ENCODE data around the gene WRAP53. TPM values are rescaled to one million over a fixed set of nuclear protein-coding genes. Genes with fewer than 3 reads are reported as not detected.

Gene WRAP53
- total RNA-seq, 2 donors from 2014 or later, result 19.4 to 48.2 TPM

GRCh38 chr17:7656958-7657609 is 31.2 kb upstream of the WRAP53 start:
- Mint-ChIP-seq H3K9me3 (no peaks in the 10 kb centered on the region), H3K36me3 (no peaks in the 10 kb centered on the region), H3K27ac (no peak overlapping the region), H3K4me1 (ENCODE audit: low read depth in 2 of 2) (no peaks in the 10 kb centered on the region), H3K27me3 (peaks cover 0 to 14% of the 10 kb centered on the region in 2 donors), H3K4me3 (no peak overlapping the region)
- DNase-seq (ENCODE audit: low spot score) (no peak), ATAC-seq (no peak)

GRCh38 chr17:7667656-7668406 is 20.4 kb upstream of the WRAP53 start:
- Mint-ChIP-seq H3K4me1 (ENCODE audit: low read depth in 2 of 2) (no peaks in the 10 kb centered on the region), H3K9me3 (no peaks in the 10 kb centered on the region), H3K27ac (no peak overlapping the region), H3K36me3 (no peaks in the 10 kb centered on the region), H3K4me3 (no peak overlapping the region), H3K27me3 (no peaks in the 10 kb centered on the region)
- no peak for ATAC-seq
- no peak for DNase-seq (ENCODE audit: low spot score)

DNA sequence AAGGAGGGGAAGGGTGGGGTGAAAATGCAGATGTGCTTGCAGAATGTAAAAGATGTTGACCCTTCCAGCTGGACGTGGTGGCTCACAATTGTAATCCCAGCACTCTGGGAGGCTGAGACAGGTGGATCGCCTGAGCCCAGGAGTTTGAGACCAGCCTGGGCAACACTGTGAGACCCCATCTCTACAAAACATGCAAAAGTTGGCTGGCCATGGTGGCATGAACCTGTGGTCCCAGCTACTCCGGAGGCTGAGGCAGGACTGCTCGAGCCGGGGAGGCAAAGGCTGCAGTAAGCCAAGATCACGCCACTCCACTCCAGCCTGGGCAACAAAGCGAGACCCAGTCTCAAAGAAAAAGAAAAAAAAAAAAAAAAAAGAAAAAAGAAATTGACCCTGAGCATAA is 19.8 kb upstream of the WRAP53 start:
- peaks cover 3% of the 10 kb centered on the region for H3K9me3 Mint-ChIP-seq
- H3K27me3 Mint-ChIP-seq, result no peaks in the 10 kb centered on the region
- ATAC-seq, result no peak
- peaks cover 4% of the 10 kb centered on the region for H3K36me3 Mint-ChIP-seq
- no peaks in the 10 kb centered on the region for H3K4me1 Mint-ChIP-seq (ENCODE audit: low read depth in 2 of 2)
- H3K4me3 Mint-ChIP-seq, result no peak overlapping the region
- DNase-seq (ENCODE audit: low spot score), result no peak
- H3K27ac Mint-ChIP-seq, result no peak overlapping the region

DNA sequence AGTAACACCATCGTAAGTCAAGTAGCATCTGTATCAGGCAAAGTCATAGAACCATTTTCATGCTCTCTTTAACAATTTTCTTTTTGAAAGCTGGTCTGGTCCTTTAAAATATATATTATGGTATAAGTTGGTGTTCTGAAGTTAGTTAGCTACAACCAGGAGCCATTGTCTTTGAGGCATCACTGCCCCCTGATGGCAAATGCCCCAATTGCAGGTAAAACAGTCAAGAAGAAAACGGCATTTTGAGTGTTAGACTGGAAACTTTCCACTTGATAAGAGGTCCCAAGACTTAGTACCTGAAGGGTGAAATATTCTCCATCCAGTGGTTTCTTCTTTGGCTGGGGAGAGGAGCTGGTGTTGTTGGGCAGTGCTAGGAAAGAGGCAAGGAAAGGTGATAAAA is 15.0 kb upstream of the WRAP53 start:
- H3K4me1 Mint-ChIP-seq (ENCODE audit: low read depth in 2 of 2), result peaks cover 5 to 8% of the 10 kb centered on the region in 2 donors
- H3K36me3 Mint-ChIP-seq, result peaks cover 21% of the 10 kb centered on the region
- DNase-seq (ENCODE audit: low spot score) (no peak), ATAC-seq (no peak)
- peaks cover 8% of the 10 kb centered on the region for H3K9me3 Mint-ChIP-seq
- H3K27me3 Mint-ChIP-seq, result no peaks in the 10 kb centered on the region
- no peak overlapping the region for H3K4me3 Mint-ChIP-seq
- H3K27ac Mint-ChIP-seq, result no peak overlapping the region

GRCh38 chr17:7674934-7675333 is 13.3 kb upstream of the WRAP53 start:
- H3K27ac Mint-ChIP-seq, result no peak overlapping the region
- DNase-seq (ENCODE audit: low spot score), result no peak
- peaks cover 21% of the 10 kb centered on the region for H3K36me3 Mint-ChIP-seq
- no peak for ATAC-seq
- H3K27me3 Mint-ChIP-seq, result no peaks in the 10 kb centered on the region
- H3K4me1 Mint-ChIP-seq (ENCODE audit: low read depth in 2 of 2), result peaks cover 5 to 11% of the 10 kb centered on the region in 2 donors
- no peak overlapping the region for H3K4me3 Mint-ChIP-seq
- peaks cover 8% of the 10 kb centered on the region for H3K9me3 Mint-ChIP-seq

DNA sequence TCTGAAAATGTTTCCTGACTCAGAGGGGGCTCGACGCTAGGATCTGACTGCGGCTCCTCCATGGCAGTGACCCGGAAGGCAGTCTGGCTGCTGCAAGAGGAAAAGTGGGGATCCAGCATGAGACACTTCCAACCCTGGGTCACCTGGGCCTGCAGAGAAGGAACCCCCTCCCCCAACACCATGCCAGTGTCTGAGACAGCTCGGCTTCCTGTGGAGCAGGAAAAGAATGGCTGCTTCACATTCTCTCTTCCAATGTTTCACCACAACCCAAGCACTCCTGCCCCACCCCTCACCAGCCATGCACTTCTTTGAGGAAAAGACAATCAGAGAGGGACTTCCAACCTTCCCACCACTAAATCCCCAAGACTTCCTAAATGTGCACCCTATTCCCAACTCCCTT is 11.7 kb upstream of the WRAP53 start:
- DNase-seq (ENCODE audit: low spot score), result no peak
- peaks cover 5 to 11% of the 10 kb centered on the region in 2 donors for H3K4me1 Mint-ChIP-seq (ENCODE audit: low read depth in 2 of 2)
- no peak overlapping the region for H3K4me3 Mint-ChIP-seq
- ATAC-seq, result no peak
- peaks cover 8% of the 10 kb centered on the region for H3K9me3 Mint-ChIP-seq
- H3K27ac Mint-ChIP-seq, result no peak overlapping the region
- peaks cover 21% of the 10 kb centered on the region for H3K36me3 Mint-ChIP-seq
- H3K27me3 Mint-ChIP-seq, result no peaks in the 10 kb centered on the region

DNA sequence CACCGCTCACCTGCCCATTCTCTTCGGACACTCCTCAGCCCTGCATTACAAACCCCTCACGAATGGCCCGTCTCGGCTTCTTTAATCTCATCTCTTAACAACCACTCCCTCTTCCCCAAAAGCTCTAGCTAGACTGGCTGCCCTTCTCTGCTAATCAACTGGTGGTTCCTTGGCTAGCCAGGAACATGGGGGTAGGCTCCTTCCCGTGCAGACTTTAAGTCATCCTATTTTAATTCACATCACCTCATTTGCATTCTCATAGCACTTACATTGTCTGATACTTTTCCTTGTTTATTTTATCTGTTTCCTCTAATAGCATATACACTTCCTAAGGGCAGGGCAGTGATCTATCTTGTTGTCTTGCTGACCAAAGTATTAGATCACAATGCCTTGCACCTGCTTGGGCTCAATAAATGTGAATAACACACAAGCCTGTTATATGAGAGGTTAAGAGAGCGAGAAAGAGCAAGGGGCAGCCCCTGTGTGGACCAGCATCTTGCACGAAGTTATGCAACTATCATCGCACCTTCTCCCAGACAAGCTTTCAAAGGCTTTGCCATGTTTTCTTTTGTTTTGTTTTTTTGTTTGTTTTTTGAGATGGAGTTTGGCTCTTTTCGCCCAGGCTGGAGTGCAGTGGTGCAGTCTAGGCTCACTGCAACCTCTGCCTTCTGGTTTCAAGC is 10.7 kb upstream of the WRAP53 start:
- Mint-ChIP-seq H3K36me3 (peaks cover 21% of the 10 kb centered on the region), H3K9me3 (peaks cover 8% of the 10 kb centered on the region), H3K4me1 (ENCODE audit: low read depth in 2 of 2) (peaks cover 5 to 11% of the 10 kb centered on the region in 2 donors), H3K4me3 (no peak overlapping the region), H3K27me3 (no peaks in the 10 kb centered on the region), H3K27ac (no peak overlapping the region)
- DNase-seq (ENCODE audit: low spot score) (no peak), ATAC-seq (no peak)

DNA sequence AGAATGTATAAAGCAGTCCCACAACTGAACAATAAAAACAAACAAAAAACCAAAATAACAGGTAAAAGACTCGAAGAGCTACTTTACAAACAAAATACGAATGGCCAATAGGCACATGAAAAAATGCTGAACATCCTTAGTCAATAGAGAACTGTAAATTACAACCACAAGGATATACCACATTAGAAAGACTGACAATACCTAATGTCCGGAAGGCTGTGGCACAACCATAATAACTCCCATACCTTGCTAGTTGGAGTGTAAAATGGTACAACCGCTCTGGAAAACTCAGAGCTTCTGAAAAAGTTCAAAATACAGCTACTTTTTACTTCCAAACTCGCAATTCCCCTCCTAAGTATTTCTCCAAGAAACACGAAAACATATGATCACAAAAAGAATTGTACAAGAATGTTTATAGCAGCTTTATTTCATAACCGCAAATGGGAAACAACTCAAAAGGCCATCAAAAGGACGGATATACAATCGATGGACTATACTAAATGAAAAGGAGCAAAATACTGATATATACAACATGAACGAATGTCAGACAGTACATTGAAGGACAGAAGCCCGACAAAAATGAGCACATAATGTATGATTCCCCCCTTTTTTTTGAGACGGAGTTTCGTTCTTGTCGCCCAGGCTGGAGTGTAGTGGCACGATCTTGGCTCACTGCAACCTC is 3.3 kb upstream of the WRAP53 start:
- Mint-ChIP-seq H3K36me3 (peaks cover 8% of the 10 kb centered on the region), H3K9me3 (no peaks in the 10 kb centered on the region), H3K4me3 (peak overlapping the region; percentile 96), H3K27ac (peak overlapping the region; percentile 93 to 96), H3K27me3 (no peaks in the 10 kb centered on the region), H3K4me1 (ENCODE audit: low read depth in 2 of 2) (peaks cover 24 to 31% of the 10 kb centered on the region in 2 donors)
- ATAC-seq (no peak), DNase-seq (ENCODE audit: low spot score) (no peak)

DNA sequence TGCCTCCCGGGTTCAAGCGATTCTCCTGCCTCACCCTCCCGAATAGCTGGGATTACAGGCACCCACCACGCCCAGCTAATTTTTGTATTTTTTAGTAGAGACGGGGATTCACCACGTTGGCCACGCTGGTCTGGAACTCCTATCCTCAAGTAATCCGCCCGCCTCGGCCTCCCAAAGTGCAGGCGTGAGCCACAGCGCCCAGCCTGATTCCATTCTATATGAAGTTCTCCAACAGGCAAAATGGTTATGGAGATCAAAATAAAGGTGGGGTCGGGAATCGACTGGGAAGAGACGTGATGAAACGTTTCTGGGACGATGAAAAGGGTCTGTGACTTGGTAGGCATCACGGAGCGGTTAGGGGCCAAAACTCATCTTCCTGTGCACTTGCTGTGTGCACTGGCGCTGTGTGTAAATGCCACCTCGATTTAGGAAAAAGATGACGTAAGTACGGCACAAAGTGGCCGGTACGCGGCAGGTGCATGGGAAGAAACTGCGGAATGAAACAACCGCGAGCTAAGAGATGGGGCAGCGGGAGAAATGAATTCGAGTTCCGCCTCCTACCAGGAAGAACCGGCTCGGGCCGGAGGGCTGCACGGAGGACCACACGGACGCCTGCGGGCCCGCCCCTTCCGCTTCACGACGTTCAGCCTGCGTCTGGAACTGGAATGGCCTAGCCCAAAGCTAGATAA is 2.6 kb upstream of the WRAP53 start:
- peaks cover 24 to 36% of the 10 kb centered on the region in 2 donors for H3K4me1 Mint-ChIP-seq (ENCODE audit: low read depth in 2 of 2)
- peak; percentile 76 to 84 for ATAC-seq
- no peaks in the 10 kb centered on the region for H3K9me3 Mint-ChIP-seq
- H3K4me3 Mint-ChIP-seq, result peak overlapping the region; percentile 96
- peaks cover 13% of the 10 kb centered on the region for H3K36me3 Mint-ChIP-seq
- DNase-seq (ENCODE audit: low spot score), result peak; percentile 92
- no peaks in the 10 kb centered on the region for H3K27me3 Mint-ChIP-seq
- H3K27ac Mint-ChIP-seq, result peak overlapping the region; percentile 93 to 96

GRCh38 chr17:7686222-7687071 is 1.8 kb upstream of the WRAP53 start:
- ATAC-seq (peak; percentile 67 to 73), DNase-seq (ENCODE audit: low spot score) (peak; percentile 83)
- H3K9me3 Mint-ChIP-seq, result no peaks in the 10 kb centered on the region
- H3K27me3 Mint-ChIP-seq, result no peaks in the 10 kb centered on the region
- H3K36me3 Mint-ChIP-seq, result peaks cover 13% of the 10 kb centered on the region
- peaks cover 26 to 36% of the 10 kb centered on the region in 2 donors for H3K4me1 Mint-ChIP-seq (ENCODE audit: low read depth in 2 of 2)
- peak overlapping the region; percentile 93 to 96 for H3K27ac Mint-ChIP-seq
- H3K4me3 Mint-ChIP-seq, result peak overlapping the region; percentile 96

DNA sequence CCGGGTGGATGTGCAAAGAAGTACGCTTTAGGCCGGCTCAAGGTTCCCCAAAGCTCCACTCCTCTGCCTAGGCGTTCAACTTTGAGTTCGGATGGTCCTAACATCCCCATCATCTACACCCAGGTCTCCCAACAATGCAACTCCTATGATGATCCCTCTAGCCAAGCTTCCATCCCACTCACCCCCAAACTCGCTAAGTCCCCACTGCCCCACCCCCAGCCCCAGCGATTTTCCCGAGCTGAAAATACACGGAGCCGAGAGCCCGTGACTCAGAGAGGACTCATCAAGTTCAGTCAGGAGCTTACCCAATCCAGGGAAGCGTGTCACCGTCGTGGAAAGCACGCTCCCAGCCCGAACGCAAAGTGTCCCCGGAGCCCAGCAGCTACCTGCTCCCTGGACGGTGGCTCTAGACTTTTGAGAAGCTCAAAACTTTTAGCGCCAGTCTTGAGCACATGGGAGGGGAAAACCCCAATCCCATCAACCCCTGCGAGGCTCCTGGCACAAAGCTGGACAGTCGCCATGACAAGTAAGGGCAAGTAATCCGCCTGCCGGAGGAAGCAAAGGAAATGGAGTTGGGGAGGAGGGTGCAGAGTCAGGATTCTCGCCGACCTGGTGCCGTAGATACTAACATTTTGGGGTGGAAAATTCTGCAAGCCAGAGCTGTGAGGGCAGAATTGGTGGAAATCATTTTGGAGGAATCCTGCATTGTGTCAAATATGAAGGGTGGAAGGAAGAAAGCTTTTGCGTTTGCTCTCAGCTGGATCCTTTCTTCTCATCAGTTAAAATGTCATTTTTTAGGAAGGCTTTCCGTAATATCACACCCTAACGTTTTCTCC is 987 bp upstream of the WRAP53 start, which contains the start of gene TP53:
Gene TP53, minus strand, starts transcription at position 419 of the 836 bp plus-strand sequence. CDS start 10,896 bp downstream, outside the sequence.
- Mint-ChIP-seq H3K9me3 (no peaks in the 10 kb centered on the region), H3K27ac (peak within 1 kb of the TSS; percentile 93 to 96), H3K27me3 (no peaks in the 10 kb centered on the region), H3K36me3 (peaks cover 13% of the 10 kb centered on the region), H3K4me1 (ENCODE audit: low read depth in 2 of 2) (peaks cover 26 to 36% of the 10 kb centered on the region in 2 donors), H3K4me3 (peak within 1 kb of the TSS; percentile 96)
- ATAC-seq, result peak; percentile 71 to 78
- peak; percentile 91 for DNase-seq (ENCODE audit: low spot score)
